ENCODE data around the gene GAPT.
"Not testable (repeated sequence)": the region's sequence is repeated elsewhere in the genome, so short reads cannot be mapped to it uniquely, and the experiment has no call there.

The GAPT gene

DNA sequence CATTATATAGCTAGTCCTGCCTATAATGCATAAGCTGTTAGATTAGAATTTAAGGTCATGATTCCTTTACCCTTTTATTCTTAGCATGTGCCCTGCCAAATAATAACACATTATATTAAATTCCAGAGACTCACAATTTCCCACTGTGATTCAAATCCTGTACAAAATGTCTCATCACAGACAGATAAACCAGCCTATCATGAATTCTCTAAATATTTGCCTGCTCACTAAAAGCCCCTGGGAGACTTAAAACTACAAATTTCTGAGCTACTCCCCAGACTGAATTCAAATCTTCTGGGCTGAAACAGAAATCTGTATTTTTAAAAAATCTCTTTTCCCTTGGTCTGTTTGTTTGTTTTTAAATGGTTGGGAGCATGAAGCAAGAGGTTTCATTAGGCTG, 32.7 kb downstream of the GAPT start:
- ChIA-PET CTCF (interaction anchor here (1.2 kb wide), 1 partner anchor 23 kb away, joined by 4 read pairs; no protein-coding TSS in a partner anchor), POLR2A (no interaction called here)

DNA sequence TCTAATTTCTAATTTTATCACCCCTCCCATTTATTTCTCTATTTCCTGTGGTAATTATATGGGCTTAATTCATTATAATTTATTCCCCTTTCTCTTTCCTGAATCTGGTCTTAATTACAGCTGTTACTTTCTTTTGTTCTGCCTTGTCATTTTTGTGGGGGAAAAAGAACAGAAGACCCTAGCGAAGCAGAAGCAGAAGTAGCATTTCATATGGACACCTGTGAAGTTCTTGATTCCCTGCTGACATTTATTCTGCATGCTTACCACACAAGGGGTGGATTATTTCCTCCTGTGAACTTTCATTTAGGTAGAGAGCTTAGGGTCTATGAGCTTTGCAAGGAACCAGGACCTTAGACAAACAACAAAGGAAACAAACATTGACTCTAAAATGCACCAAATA, 33.3 kb downstream of the GAPT start:
- POLR2A ChIA-PET: no interaction called here
- TF ChIP-seq NFRKB (IDR thresholded peaks at IDR 0.05) (no peak), ELF4 (IDR thresholded peaks at IDR 0.05) (no peak), ARNT (IDR thresholded peaks at IDR 0.05) (no peak), BHLHE40 (IDR thresholded peaks at IDR 0.05; ENCODE audit: borderline replicate concordance) (no peak), FOXK2 (IDR thresholded peaks at IDR 0.05) (no peak), LEF1 (IDR thresholded peaks at IDR 0.05; ENCODE audit: borderline replicate concordance) (no peak), SP1 (IDR thresholded peaks at IDR 0.05) (no peak), TARDBP (IDR thresholded peaks at IDR 0.05) (no peak), PKNOX1 (IDR thresholded peaks at IDR 0.05) (no peak)
- CTCF ChIA-PET: interaction anchor here (1.2 kb wide), 1 partner anchor 23 kb away, joined by 4 read pairs; no protein-coding TSS in a partner anchor
- DNase-seq (ENCODE audit: extremely low spot score): no peak

More for the DNA sequence above, 32.7 kb downstream of the GAPT start:
- TF ChIP-seq SUZ12 (IDR thresholded peaks at IDR 0.05): no peak
- TF ChIP-seq FOXA1 (IDR thresholded peaks at IDR 0.05): no peak
- TF ChIP-seq FOXK2 (IDR thresholded peaks at IDR 0.05): no peak
- no peak for TF ChIP-seq BHLHE40 (IDR thresholded peaks at IDR 0.05; ENCODE audit: borderline replicate concordance)
- TF ChIP-seq LEF1 (IDR thresholded peaks at IDR 0.05; ENCODE audit: borderline replicate concordance): no peak
- no peak for TF ChIP-seq FOXM1 (IDR thresholded peaks at IDR 0.05; ENCODE audit: borderline replicate concordance)
- no peak for TF ChIP-seq CTBP1 (IDR thresholded peaks at IDR 0.05; ENCODE audit: borderline replicate concordance)
- no peak for TF ChIP-seq TARDBP (IDR thresholded peaks at IDR 0.05)
- TF ChIP-seq L3MBTL2 (conservative IDR thresholded peaks at IDR 0.05): no peak
- TF ChIP-seq ELF4 (IDR thresholded peaks at IDR 0.05): no peak
- no peak for TF ChIP-seq NFRKB (IDR thresholded peaks at IDR 0.05)
- TF ChIP-seq ZNF384 (IDR thresholded peaks at IDR 0.05): no peak
- TF ChIP-seq HDGF (IDR thresholded peaks at IDR 0.05; ENCODE audit: borderline replicate concordance): no peak
- DNase-seq (ENCODE audit: extremely low spot score): no peak

- CTCF ChIA-PET: no interaction called here
- TF ChIP-seq HDGF (IDR thresholded peaks at IDR 0.05; ENCODE audit: borderline replicate concordance) (no peak), SP1 (IDR thresholded peaks at IDR 0.05) (no peak), PKNOX1 (IDR thresholded peaks at IDR 0.05) (no peak), NFRKB (IDR thresholded peaks at IDR 0.05) (no peak), FOXA1 (IDR thresholded peaks at IDR 0.05) (no peak), SUZ12 (IDR thresholded peaks at IDR 0.05) (no peak), BHLHE40 (IDR thresholded peaks at IDR 0.05; ENCODE audit: borderline replicate concordance) (no peak), LEF1 (IDR thresholded peaks at IDR 0.05; ENCODE audit: borderline replicate concordance) (no peak), ARNT (IDR thresholded peaks at IDR 0.05) (no peak), ZNF384 (IDR thresholded peaks at IDR 0.05) (no peak), FOXK2 (IDR thresholded peaks at IDR 0.05) (no peak), ELF4 (IDR thresholded peaks at IDR 0.05) (no peak), FOXM1 (IDR thresholded peaks at IDR 0.05; ENCODE audit: borderline replicate concordance) (no peak)
- POLR2A ChIA-PET: no interaction called here
- DNase-seq (ENCODE audit: extremely low spot score): no peak
Measured at GRCh38 chr5:58530942-58531490, 39.8 kb downstream of the GAPT start.

DNA sequence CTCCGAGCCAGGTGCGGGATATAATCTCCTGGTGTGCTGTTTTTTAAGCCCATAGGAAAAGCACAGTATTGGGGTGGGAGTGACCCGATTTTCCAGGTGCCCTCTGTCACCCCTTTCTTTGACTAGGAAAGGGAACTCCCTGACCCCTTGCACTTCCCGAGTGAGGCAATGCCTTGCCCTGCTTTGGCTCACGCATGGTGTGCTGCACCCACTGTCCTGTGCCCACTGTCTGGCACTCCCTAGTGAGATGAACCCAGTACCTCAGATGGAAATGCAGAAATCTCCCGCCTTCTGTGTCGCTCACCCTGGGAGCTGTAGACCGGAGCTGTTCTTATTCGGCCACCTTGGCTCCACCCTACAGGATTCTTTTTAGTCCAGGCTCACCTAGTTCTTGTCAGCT, 50.7 kb downstream of the GAPT start:
- CTCF ChIA-PET: not testable (repeated sequence)

GRCh38 chr5:58542709-58543108, 51.5 kb downstream of the GAPT start:
- ChIA-PET CTCF (no interaction called here), POLR2A (no interaction called here)
- no peak for DNase-seq (ENCODE audit: extremely low spot score)
- no peak for TF ChIP-seq NFRKB (IDR thresholded peaks at IDR 0.05)
- no peak for TF ChIP-seq FOXA1 (IDR thresholded peaks at IDR 0.05)
- no peak for TF ChIP-seq ELF4 (IDR thresholded peaks at IDR 0.05)
- TF ChIP-seq SUZ12 (IDR thresholded peaks at IDR 0.05): no peak
- no peak for TF ChIP-seq TARDBP (IDR thresholded peaks at IDR 0.05)
- no peak for TF ChIP-seq L3MBTL2 (conservative IDR thresholded peaks at IDR 0.05)
- no peak for TF ChIP-seq ARNT (IDR thresholded peaks at IDR 0.05)
- no peak for TF ChIP-seq LEF1 (IDR thresholded peaks at IDR 0.05; ENCODE audit: borderline replicate concordance)
- TF ChIP-seq SP1 (IDR thresholded peaks at IDR 0.05): no peak

More for the DNA sequence above, 50.7 kb downstream of the GAPT start:
- POLR2A ChIA-PET; DNase-seq (ENCODE audit: extremely low spot score): not testable (repeated sequence)

- CTCF ChIA-PET: no interaction called here
- TF ChIP-seq BHLHE40 (IDR thresholded peaks at IDR 0.05; ENCODE audit: borderline replicate concordance) (no peak), ELF4 (IDR thresholded peaks at IDR 0.05) (no peak), SUZ12 (IDR thresholded peaks at IDR 0.05) (no peak), TARDBP (IDR thresholded peaks at IDR 0.05) (no peak), ZNF384 (IDR thresholded peaks at IDR 0.05) (no peak), CTBP1 (IDR thresholded peaks at IDR 0.05; ENCODE audit: borderline replicate concordance) (no peak), HDGF (IDR thresholded peaks at IDR 0.05; ENCODE audit: borderline replicate concordance) (no peak), FOXK2 (IDR thresholded peaks at IDR 0.05) (no peak), FOXM1 (IDR thresholded peaks at IDR 0.05; ENCODE audit: borderline replicate concordance) (no peak), L3MBTL2 (conservative IDR thresholded peaks at IDR 0.05) (no peak), PKNOX1 (IDR thresholded peaks at IDR 0.05) (no peak), ARNT (IDR thresholded peaks at IDR 0.05) (no peak), SP1 (IDR thresholded peaks at IDR 0.05) (no peak)
- POLR2A ChIA-PET: no interaction called here
- no peak for DNase-seq (ENCODE audit: extremely low spot score)
Measured at GRCh38 chr5:58543723-58544122, 52.5 kb downstream of the GAPT start.
